Measurements from ENCODE around the gene ACADS. TPM values are rescaled to one million over a fixed set of nuclear protein-coding genes. Genes with fewer than 3 reads are reported as not detected.
A peak's percentile ranks its signal among the peaks of the same experiment; 100 is the strongest.

ACADS gene
- total RNA-seq, 1 experiment from 2014 or later, result 12.5 TPM

GRCh38 chr12:120763250-120763649 lies 37.6 kb downstream of the ACADS start:
- DNase-seq, result no peak
- Histone ChIP-seq H3K27me3 (replicated peaks; ENCODE audit: control insufficient read depth, insufficient read depth, low read length) (no peaks in the 10 kb centered on the region), H3K4me1 (peaks cover 15% of the 10 kb centered on the region; the same call in 1 of the 2 replicates), H3K9me3 (no peaks in the 10 kb centered on the region), H3K36me3 (ENCODE audit: control insufficient read depth, insufficient read depth, low read length) (peaks cover 4% of the 10 kb centered on the region), H3K4me3 (ENCODE audit: low read depth, low read length) (no peak overlapping the region)
- no peak for TF ChIP-seq CTCF (IDR thresholded peaks at IDR 0.05; ENCODE audit: insufficient read depth in 1 of 2, low read depth in 1 of 2, low read length in 1 of 2, severe bottlenecking in 1 of 2, unreplicated experiment in 1 of 2)
- Mint-ChIP-seq H3K36me3 (ENCODE audit: insufficient read depth, unreplicated experiment) (peaks cover 65% of the 10 kb centered on the region), H3K27ac (ENCODE audit: unreplicated experiment) (no peak overlapping the region), H3K9me3 (ENCODE audit: unreplicated experiment) (no peaks in the 10 kb centered on the region), H3K4me3 (ENCODE audit: unreplicated experiment) (no peak overlapping the region), H3K27me3 (ENCODE audit: insufficient read depth, unreplicated experiment) (no peaks in the 10 kb centered on the region), H3K4me1 (ENCODE audit: low read depth, unreplicated experiment) (peaks cover under 1% of the 10 kb centered on the region)
- BruUV-seq (replicated peaks), result no TSS peak
- CTCF ChIA-PET, result no interaction called here
- POLR2A ChIA-PET, result no interaction called here
- intact Hi-C loops (cut with micrococcal nuclease; ENCODE audit: unreplicated experiment), result no loop called here

GRCh38 chr12:120764816-120765215 lies 39.2 kb downstream of the ACADS start:
- BruUV-seq (replicated peaks), result no TSS peak

GRCh38 chr12:120766566-120766965 lies 40.9 kb downstream of the ACADS start:
- H3K4me1 ChIP-seq, result peaks cover 21% of the 10 kb centered on the region; the same call in 1 of the 2 replicates
- Mint-ChIP-seq H3K27ac (ENCODE audit: unreplicated experiment) (peak overlapping the region; percentile 22), H3K36me3 (ENCODE audit: insufficient read depth, unreplicated experiment) (peaks cover 69% of the 10 kb centered on the region), H3K4me1 (ENCODE audit: low read depth, unreplicated experiment) (peaks cover 6% of the 10 kb centered on the region), H3K9me3 (ENCODE audit: unreplicated experiment) (no peaks in the 10 kb centered on the region), H3K4me3 (ENCODE audit: unreplicated experiment) (no peak overlapping the region), H3K27me3 (ENCODE audit: insufficient read depth, unreplicated experiment) (no peaks in the 10 kb centered on the region)
- peaks cover 6% of the 10 kb centered on the region for H3K36me3 ChIP-seq (ENCODE audit: control insufficient read depth, insufficient read depth, low read length)
- intact Hi-C loops (cut with micrococcal nuclease; ENCODE audit: unreplicated experiment), result no loop called here
- no TSS peak for BruUV-seq (replicated peaks)
- CTCF ChIA-PET, result interaction anchor here (0.6 to 1.3 kb wide), 2 partner anchors 9 to 237 kb away, joined by 3 to 4 read pairs; no protein-coding TSS in a partner anchor
- DNase-seq, result no peak
- POLR2A ChIA-PET, result no interaction called here
- H3K9me3 ChIP-seq, result no peaks in the 10 kb centered on the region
- no peak for TF ChIP-seq CTCF (IDR thresholded peaks at IDR 0.05; ENCODE audit: insufficient read depth in 1 of 2, low read depth in 1 of 2, low read length in 1 of 2, severe bottlenecking in 1 of 2, unreplicated experiment in 1 of 2)
- H3K4me3 ChIP-seq (ENCODE audit: low read depth, low read length), result no peak overlapping the region
- H3K27me3 ChIP-seq (replicated peaks; ENCODE audit: control insufficient read depth, insufficient read depth, low read length), result no peaks in the 10 kb centered on the region

More at GRCh38 chr12:120764816-120765215, 39.2 kb downstream of the ACADS start:
- ChIA-PET POLR2A (no interaction called here), CTCF (no interaction called here)
- TF ChIP-seq CTCF (IDR thresholded peaks at IDR 0.05; ENCODE audit: insufficient read depth in 1 of 2, low read depth in 1 of 2, low read length in 1 of 2, severe bottlenecking in 1 of 2, unreplicated experiment in 1 of 2), result no peak
- no peaks in the 10 kb centered on the region for H3K27me3 Mint-ChIP-seq (ENCODE audit: insufficient read depth, unreplicated experiment)
- H3K27ac Mint-ChIP-seq (ENCODE audit: unreplicated experiment), result no peak overlapping the region
- no peak for DNase-seq
- no peaks in the 10 kb centered on the region for H3K27me3 ChIP-seq (replicated peaks; ENCODE audit: control insufficient read depth, insufficient read depth, low read length)
- no peak overlapping the region for H3K4me3 ChIP-seq (ENCODE audit: low read depth, low read length)
- intact Hi-C loops (cut with micrococcal nuclease; ENCODE audit: unreplicated experiment), result no loop called here
- peaks cover 67% of the 10 kb centered on the region for H3K36me3 Mint-ChIP-seq (ENCODE audit: insufficient read depth, unreplicated experiment)
- H3K4me1 ChIP-seq, result peaks cover 21% of the 10 kb centered on the region; the same call in 1 of the 2 replicates
- peaks cover 6% of the 10 kb centered on the region for H3K36me3 ChIP-seq (ENCODE audit: control insufficient read depth, insufficient read depth, low read length)
- no peak overlapping the region for H3K4me3 Mint-ChIP-seq (ENCODE audit: unreplicated experiment)
- peaks cover 6% of the 10 kb centered on the region for H3K4me1 Mint-ChIP-seq (ENCODE audit: low read depth, unreplicated experiment)
- no peaks in the 10 kb centered on the region for H3K9me3 Mint-ChIP-seq (ENCODE audit: unreplicated experiment)
- no peaks in the 10 kb centered on the region for H3K9me3 ChIP-seq

Measured in Caco-2 (cell line).